Spleen (tissue), 11 donors: Measurements from ENCODE around the gene PARD3. TPM values are rescaled to one million over a fixed set of nuclear protein-coding genes. Genes with fewer than 3 reads are reported as not detected.

ENCODE experiments used
- DNase-seq: peaks from one replicate; pipeline ENCODE4 v3.0.0-alpha.2; 2020
- H3K27ac ChIP-seq, 8 donors: fragments of 200-600 bp; sonication (generic) in 7 of 8; 1 replicate in 4 of 8; 2 replicates in 4 of 8; pipeline versions ENCODE4 v1.5.0 to v1.8.0; 2016 to 2021; ENCODE audit warnings: inconsistent platforms in 4 of 8, mild to moderate bottlenecking in 4 of 8, moderate library complexity in 1 of 8
- H3K27me3 ChIP-seq, 7 donors: fragments of 200-600 bp; sonication (generic) in 6 of 7; replicated peaks in 1 of 7; 1 replicate in 4 of 7; 2 replicates in 3 of 7; pipeline versions ENCODE4 v1.5.0 to v1.8.0; 2016 to 2021; ENCODE audit warnings: inconsistent platforms in 3 of 7, mild to moderate bottlenecking in 1 of 7
- H3K36me3 ChIP-seq, 6 donors: fragments of 200-600 bp; sonication (generic) in 5 of 6; 1 replicate in 4 of 6; 2 replicates in 2 of 6; pipeline versions ENCODE4 v1.5.0 to v1.8.0; 2016 to 2021; ENCODE audit warnings: inconsistent platforms in 2 of 6
- H3K4me1 ChIP-seq, 6 donors: fragments of 200-600 bp; sonication (generic) in 5 of 6; 1 replicate in 3 of 6; 2 replicates in 3 of 6; pipeline versions ENCODE4 v1.5.0 to v1.8.0; 2016 to 2021; ENCODE audit warnings: inconsistent platforms in 3 of 6
- H3K4me3 ChIP-seq, 8 donors: fragments of 200-600 bp; sonication (generic) in 7 of 8; 1 replicate in 4 of 8; 2 replicates in 4 of 8; pipeline versions ENCODE4 v1.5.0 to v1.8.0; 2016 to 2021; ENCODE audit warnings: inconsistent platforms in 4 of 8, mild to moderate bottlenecking in 4 of 8, moderate library complexity in 2 of 8
- H3K9me3 ChIP-seq, 8 donors: fragments of 200-600 bp; sonication (generic) in 7 of 8; 1 replicate in 4 of 8; 2 replicates in 4 of 8; pipeline versions ENCODE4 v1.5.0 to v1.8.0; 2016 to 2021; ENCODE audit warnings: inconsistent platforms in 4 of 8
- CTCF ChIP-seq, 11 experiments: fragments of 200-600 bp in 7 of 11; fragments of 450-650 bp in 4 of 11; sonication (generic) in 4 of 11; IDR thresholded peaks in 8 of 11; conservative IDR thresholded peaks in 3 of 11; 1 replicate in 7 of 11; 2 replicates in 4 of 11; pipeline versions ENCODE4 v1.4.0 to v1.8.0; 2016 to 2021; ENCODE audit warnings: antibody characterized with exemption in 11 of 11, inconsistent platforms in 4 of 11, mild to moderate bottlenecking in 1 of 11
- POLR2A ChIP-seq, 3 donors: fragments of 450-650 bp; IDR thresholded peaks; one replicate each; pipeline ENCODE4 v1.5.1; 2017; ENCODE audit warnings: antibody characterized with exemption in 3 of 3, mild to moderate bottlenecking in 1 of 3
- POLR2AphosphoS5 ChIP-seq, 3 donors: sonication (generic); formaldehyde crosslinking; IDR thresholded peaks; one replicate each; pipeline ENCODE4 v1.5.1; 2017; ENCODE audit warnings: antibody characterized with exemption in 3 of 3
- WGBS, 5 donors: extraction: QIAGEN DNeasy Blood & Tissue Kit in 3 of 5; methylation state at CpG; one replicate each; pipeline versions ENCODE4 v1.1.5 to v1.1.7; 2013 to 2018; 5-methylcytosine and 5-hydroxymethylcytosine counted together
- intact Hi-C: fragments of 100-400 bp; cut with DNase I; formaldehyde crosslinking; loops from one replicate; pipeline ENCODE4 v1.15.0; 2023; ENCODE audit warnings: low total_unique reads
- polyA plus RNA-seq, 3 donors: library from polyadenylated mRNA; stranded (reverse); fragments of 200-250 nt; gene quantifications; one replicate each; pipeline ENCODE4 v1.2.1, GENCODE V29; 2013
- total RNA-seq, 7 donors: library from RNA; depleted of rRNA in 3 of 7; stranded (reverse); fragments of >200 nt in 3 of 7; fragmentation: NEBNext Ultra II Directional in 4 of 7; extraction: Animal tissue kit (Norgen Biotek cat#: 25700) in 4 of 7; gene quantifications; one replicate each; pipeline versions ENCODE4 v1.1.0 to v1.2.1, GENCODE V29; 2016 to 2021
- donor health status: healthy with polysubstance abuse.
- donor health status: DM: no; HTN: no; CAD: no; lungs with moderate emphysema.
- donor health status: DM: no; HTN: no; CAD: no.
- donor health status: Bipolar disorder and iron deficiency.
- donor health status: healthy.
- donor health status: DM: no; HTN: no; CAD: no.
- donor health status: DM: yes; HTN: yes; CAD: no.

Gene PARD3
- total and polyA plus RNA-seq, 10 donors, result 2.8 to 18.9 (median 10.8) TPM

- DNase-seq, result no peak
- 73 to 88% (median 79%) methylated on average over 6 of the region's 6 CpGs for WGBS, 5 donors
- TF ChIP-seq POLR2A (IDR thresholded peaks at IDR 0.05) (no peak), CTCF (IDR thresholded peaks at IDR 0.05 in 8 of 11, conservative IDR thresholded peaks at IDR 0.05 in 3 of 11) (no peak), POLR2AphosphoS5 (IDR thresholded peaks at IDR 0.05) (no peak)
- Histone ChIP-seq H3K36me3 (no peaks in the 10 kb centered on the region), H3K27me3 (no peaks in the 10 kb centered on the region), H3K9me3 (no peaks in the 10 kb centered on the region), H3K4me3 (no peak overlapping the region), H3K27ac (no peak overlapping the region), H3K4me1 (no peaks in the 10 kb centered on the region)
- intact Hi-C loops, result no loop called here
Observed at GRCh38 chr10:34567659-34568253, 247.3 kb downstream of the PARD3 start.

GRCh38 chr10:34565934-34566333, 249.2 kb downstream of the PARD3 start:
- WGBS, 5 donors, result 74 to 82% (median 78%) methylated on average over 3 of the region's 3 CpGs
- TF ChIP-seq POLR2A (IDR thresholded peaks at IDR 0.05) (no peak), CTCF (IDR thresholded peaks at IDR 0.05 in 8 of 11, conservative IDR thresholded peaks at IDR 0.05 in 3 of 11) (no peak), POLR2AphosphoS5 (IDR thresholded peaks at IDR 0.05) (no peak)

GRCh38 chr10:34558093-34558583, 257.0 kb downstream of the PARD3 start:
- TF ChIP-seq POLR2AphosphoS5 (IDR thresholded peaks at IDR 0.05) (no peak), CTCF (IDR thresholded peaks at IDR 0.05 in 8 of 11, conservative IDR thresholded peaks at IDR 0.05 in 3 of 11) (no peak), POLR2A (IDR thresholded peaks at IDR 0.05) (no peak)
- intact Hi-C loops, result no loop called here
- H3K27ac ChIP-seq, result no peak overlapping the region
- DNase-seq, result no peak
- no peak overlapping the region for H3K4me3 ChIP-seq
- no peaks in the 10 kb centered on the region for H3K36me3 ChIP-seq
- H3K9me3 ChIP-seq, result no peaks in the 10 kb centered on the region
- 75 to 89% (median 85%) methylated on average over 3 of the region's 3 CpGs for WGBS, 5 donors
- H3K4me1 ChIP-seq, result no peaks in the 10 kb centered on the region
- H3K27me3 ChIP-seq, result no peaks in the 10 kb centered on the region

More at GRCh38 chr10:34565934-34566333, 249.2 kb downstream of the PARD3 start:
- intact Hi-C loops, result no loop called here
- Histone ChIP-seq H3K27me3 (no peaks in the 10 kb centered on the region), H3K36me3 (no peaks in the 10 kb centered on the region), H3K27ac (no peak overlapping the region), H3K4me1 (no peaks in the 10 kb centered on the region), H3K9me3 (no peaks in the 10 kb centered on the region), H3K4me3 (no peak overlapping the region)
- DNase-seq, result no peak

GRCh38 chr10:34557173-34557572, 257.9 kb downstream of the PARD3 start:
- 83 to 92% (median 88%) methylated on average over 6 of the region's 6 CpGs for WGBS, 5 donors
- DNase-seq, result no peak
- no peaks in the 10 kb centered on the region for H3K4me1 ChIP-seq
- no peak overlapping the region for H3K27ac ChIP-seq
- no peaks in the 10 kb centered on the region for H3K27me3 ChIP-seq
- H3K36me3 ChIP-seq, result no peaks in the 10 kb centered on the region
- intact Hi-C loops, result no loop called here
- TF ChIP-seq CTCF (IDR thresholded peaks at IDR 0.05 in 8 of 11, conservative IDR thresholded peaks at IDR 0.05 in 3 of 11) (no peak), POLR2A (IDR thresholded peaks at IDR 0.05) (no peak), POLR2AphosphoS5 (IDR thresholded peaks at IDR 0.05) (no peak)
- no peak overlapping the region for H3K4me3 ChIP-seq
- H3K9me3 ChIP-seq, result no peaks in the 10 kb centered on the region
